GM23338 (cell line): Measurements from ENCODE around the gene TRDN. TPM values are rescaled to one million over a fixed set of nuclear protein-coding genes. Genes with fewer than 3 reads are reported as not detected.

Experiments
- ATAC-seq: fragments of 200-7000 bp; cut with Tn5 transposase; 3 replicates; pipeline ENCODE4 v1.9.1; 2020
- DNase-seq: peaks from one replicate; pipeline ENCODE4 v3.0.0-alpha.2; 2015; ENCODE audit warnings: low spot score
- H2AFZ ChIP-seq: fragments of 200-600 bp; sonication (generic); 2 replicates; pipeline ENCODE4 v1.8.0; 2016; ENCODE audit warnings: antibody characterized with exemption, mild to moderate bottlenecking, moderate library complexity
- H3F3A ChIP-seq: fragments of 200-600 bp; sonication (generic); replicated peaks from 2 replicates; pipeline ENCODE4 v1.8.0; 2017; ENCODE audit warnings: antibody characterized with exemption, mixed run types, low read depth
- H3K27ac ChIP-seq: fragments of 200-600 bp; sonication (generic); 2 replicates; pipeline ENCODE4 v1.6.1; 2016; ENCODE audit warnings: low read depth
- H3K27me3 ChIP-seq: fragments of 200-600 bp; sonication (generic); 2 replicates; pipeline ENCODE4 v1.8.0; 2016; ENCODE audit warnings: mild to moderate bottlenecking, mixed run types, moderate library complexity; ENCODE audit not compliant: insufficient read depth
- H3K36me3 ChIP-seq: fragments of 200-600 bp; sonication (generic); 2 replicates; pipeline ENCODE4 v1.8.0; 2016; ENCODE audit warnings: mild to moderate bottlenecking; ENCODE audit not compliant: insufficient read depth
- H3K4me1 ChIP-seq: fragments of 200-600 bp; sonication (generic); 2 replicates; pipeline ENCODE4 v1.8.0; 2016; ENCODE audit warnings: mild to moderate bottlenecking, moderate library complexity; ENCODE audit not compliant: insufficient read depth
- H3K4me2 ChIP-seq: fragments of 200-600 bp; sonication (generic); 2 replicates; pipeline ENCODE4 v1.7.1; 2017; ENCODE audit warnings: mixed run types
- H3K4me3 ChIP-seq: fragments of 200-600 bp; sonication (generic); 2 replicates; pipeline ENCODE4 v1.6.1; 2016; ENCODE audit warnings: mixed run types
- H3K79me2 ChIP-seq: fragments of 200-600 bp; sonication (generic); replicated peaks from 2 replicates; pipeline ENCODE4 v1.8.0; 2017; ENCODE audit warnings: mild to moderate bottlenecking; ENCODE audit not compliant: insufficient read depth
- H3K9me2 ChIP-seq: fragments of 200-600 bp; sonication (generic); 2 replicates; pipeline ENCODE4 v1.8.0; 2017; ENCODE audit not compliant: insufficient read depth
- H4K20me1 ChIP-seq: fragments of 200-600 bp; sonication (generic); replicated peaks from 2 replicates; pipeline ENCODE4 v1.8.0; 2017; ENCODE audit warnings: mild to moderate bottlenecking; ENCODE audit not compliant: insufficient read depth
- H3K27ac Mint-ChIP-seq: 2 replicates; pipeline ENCODE4 v1.8.0; 2020; ENCODE audit warnings: inconsistent platforms, mild to moderate bottlenecking, moderate library complexity, mixed read lengths
- H3K27me3 Mint-ChIP-seq: 3 replicates; pipeline ENCODE4 v1.8.0; 2022; ENCODE audit warnings: low read depth, mild to moderate bottlenecking, moderate library complexity, mixed read lengths, inconsistent platforms; ENCODE audit not compliant: insufficient read depth, poor library complexity
- H3K36me3 Mint-ChIP-seq: 3 replicates; pipeline ENCODE4 v1.8.0; 2021; ENCODE audit warnings: low read depth, mild to moderate bottlenecking, inconsistent platforms, moderate library complexity, mixed read lengths
- H3K4me1 Mint-ChIP-seq: 3 replicates; pipeline ENCODE4 v1.8.0; 2020; ENCODE audit warnings: mild to moderate bottlenecking, inconsistent platforms, mixed read lengths
- H3K4me3 Mint-ChIP-seq: 3 replicates; pipeline ENCODE4 v1.8.0; 2021; ENCODE audit warnings: moderate library complexity, mild to moderate bottlenecking, inconsistent platforms, mixed read lengths
- H3K9me3 Mint-ChIP-seq: 3 replicates; pipeline ENCODE4 v1.8.0; 2020; ENCODE audit warnings: moderate library complexity, mild to moderate bottlenecking, inconsistent platforms, mixed read lengths
- CREB1 ChIP-seq: fragments of 250-450 bp; sonication (Bioruptor Pico); IDR thresholded peaks from 2 replicates; pipeline ENCODE4 v1.5.0; 2020; ENCODE audit warnings: low read depth, mild to moderate bottlenecking, moderate library complexity
- EZH2 ChIP-seq: fragments of 200-600 bp; sonication (generic); IDR thresholded peaks from one replicate; pipeline ENCODE4 v1.8.0; 2017; ENCODE audit warnings: antibody characterized with exemption, mild to moderate bottlenecking, low read depth; ENCODE audit not compliant: unreplicated experiment
- EZH2phosphoT487 ChIP-seq: fragments of 200-600 bp; sonication (generic); IDR thresholded peaks from one replicate; pipeline ENCODE4 v1.8.1; 2018; ENCODE audit warnings: antibody characterized with exemption; ENCODE audit not compliant: unreplicated experiment
- NANOG ChIP-seq: IDR thresholded peaks from 2 replicates; pipeline ENCODE4 v1.6.1; 2016; ENCODE audit warnings: antibody characterized with exemption, borderline replicate concordance
- POLR2AphosphoS5 ChIP-seq: IDR thresholded peaks from 2 replicates; pipeline ENCODE4 v1.6.1; 2016; ENCODE audit warnings: antibody characterized with exemption, low read depth
- STAT1 ChIP-seq: IDR thresholded peaks from one replicate; pipeline ENCODE4 v1.6.1; 2016; ENCODE audit warnings: antibody characterized with exemption; ENCODE audit not compliant: unreplicated experiment
- ZNF114 ChIP-seq: fragments of 250-450 bp; sonication (Bioruptor Pico); IDR thresholded peaks from 2 replicates; pipeline ENCODE4 v1.5.0; 2020; ENCODE audit warnings: mild to moderate bottlenecking, moderate library complexity
- polyA plus RNA-seq: library from polyadenylated mRNA; unstranded; fragments of >200 nt; fragmentation: Nextera tagmentation; extraction: Ambion mirVana; gene quantifications from 2 replicates; pipeline ENCODE4 v1.2.1, GENCODE V29; 2016
- total RNA-seq: library from RNA; depleted of rRNA; stranded (reverse); fragments of >200 nt; shearing (Covaris generic); gene quantifications from 2 replicates; pipeline ENCODE4 v1.2.3, GENCODE V29; 2014
- TF ChIP-seq, protein P1 (sequence below): IDR thresholded peaks from one replicate; pipeline ENCODE4 v1.6.1; 2018; ENCODE audit warnings: antibody characterized with exemption; ENCODE audit not compliant: unreplicated experiment
- TF ChIP-seq, protein P2 (sequence below), 2 experiments: fragments of 200-600 bp in 1 of 2; sonication (generic) in 1 of 2; conservative IDR thresholded peaks; 2 replicates each; pipeline versions ENCODE4 v1.5.1 to v1.6.1; 2016 to 2017; ENCODE audit warnings: antibody characterized with exemption in 2 of 2, low read depth in 2 of 2, mild to moderate bottlenecking in 2 of 2, moderate library complexity in 1 of 2

The TRDN gene
- total and polyA plus RNA-seq, 2 experiments from 2014 or later, result 35.5 to 137 TPM

DNA sequence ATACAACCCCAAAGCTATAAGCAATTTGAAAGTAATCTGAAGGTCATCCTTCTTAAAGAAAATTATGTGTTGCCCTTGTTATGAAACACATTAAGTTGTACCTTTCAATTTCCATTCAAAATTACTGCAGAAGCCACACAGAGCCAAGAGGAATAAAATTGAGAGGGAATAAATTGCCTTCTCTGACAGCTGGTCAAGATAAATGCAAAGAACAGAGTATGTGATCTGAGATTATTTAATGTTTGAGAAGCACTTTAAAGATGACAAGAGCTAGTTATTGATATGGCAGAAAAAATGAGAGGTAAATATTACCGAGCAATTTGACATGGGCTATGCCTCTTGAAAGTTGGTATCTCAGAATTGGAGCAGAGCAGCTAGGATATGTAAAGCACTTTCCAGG, 61.6 kb downstream of the TRDN start (continued):
- TF ChIP-seq, protein P1, sequence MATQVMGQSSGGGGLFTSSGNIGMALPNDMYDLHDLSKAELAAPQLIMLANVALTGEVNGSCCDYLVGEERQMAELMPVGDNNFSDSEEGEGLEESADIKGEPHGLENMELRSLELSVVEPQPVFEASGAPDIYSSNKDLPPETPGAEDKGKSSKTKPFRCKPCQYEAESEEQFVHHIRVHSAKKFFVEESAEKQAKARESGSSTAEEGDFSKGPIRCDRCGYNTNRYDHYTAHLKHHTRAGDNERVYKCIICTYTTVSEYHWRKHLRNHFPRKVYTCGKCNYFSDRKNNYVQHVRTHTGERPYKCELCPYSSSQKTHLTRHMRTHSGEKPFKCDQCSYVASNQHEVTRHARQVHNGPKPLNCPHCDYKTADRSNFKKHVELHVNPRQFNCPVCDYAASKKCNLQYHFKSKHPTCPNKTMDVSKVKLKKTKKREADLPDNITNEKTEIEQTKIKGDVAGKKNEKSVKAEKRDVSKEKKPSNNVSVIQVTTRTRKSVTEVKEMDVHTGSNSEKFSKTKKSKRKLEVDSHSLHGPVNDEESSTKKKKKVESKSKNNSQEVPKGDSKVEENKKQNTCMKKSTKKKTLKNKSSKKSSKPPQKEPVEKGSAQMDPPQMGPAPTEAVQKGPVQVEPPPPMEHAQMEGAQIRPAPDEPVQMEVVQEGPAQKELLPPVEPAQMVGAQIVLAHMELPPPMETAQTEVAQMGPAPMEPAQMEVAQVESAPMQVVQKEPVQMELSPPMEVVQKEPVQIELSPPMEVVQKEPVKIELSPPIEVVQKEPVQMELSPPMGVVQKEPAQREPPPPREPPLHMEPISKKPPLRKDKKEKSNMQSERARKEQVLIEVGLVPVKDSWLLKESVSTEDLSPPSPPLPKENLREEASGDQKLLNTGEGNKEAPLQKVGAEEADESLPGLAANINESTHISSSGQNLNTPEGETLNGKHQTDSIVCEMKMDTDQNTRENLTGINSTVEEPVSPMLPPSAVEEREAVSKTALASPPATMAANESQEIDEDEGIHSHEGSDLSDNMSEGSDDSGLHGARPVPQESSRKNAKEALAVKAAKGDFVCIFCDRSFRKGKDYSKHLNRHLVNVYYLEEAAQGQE, result no peak
- TF ChIP-seq STAT1 (no peak), NANOG (no peak), POLR2AphosphoS5 (no peak), CREB1 (CRISPR knock-in tag) (no peak)

DNA sequence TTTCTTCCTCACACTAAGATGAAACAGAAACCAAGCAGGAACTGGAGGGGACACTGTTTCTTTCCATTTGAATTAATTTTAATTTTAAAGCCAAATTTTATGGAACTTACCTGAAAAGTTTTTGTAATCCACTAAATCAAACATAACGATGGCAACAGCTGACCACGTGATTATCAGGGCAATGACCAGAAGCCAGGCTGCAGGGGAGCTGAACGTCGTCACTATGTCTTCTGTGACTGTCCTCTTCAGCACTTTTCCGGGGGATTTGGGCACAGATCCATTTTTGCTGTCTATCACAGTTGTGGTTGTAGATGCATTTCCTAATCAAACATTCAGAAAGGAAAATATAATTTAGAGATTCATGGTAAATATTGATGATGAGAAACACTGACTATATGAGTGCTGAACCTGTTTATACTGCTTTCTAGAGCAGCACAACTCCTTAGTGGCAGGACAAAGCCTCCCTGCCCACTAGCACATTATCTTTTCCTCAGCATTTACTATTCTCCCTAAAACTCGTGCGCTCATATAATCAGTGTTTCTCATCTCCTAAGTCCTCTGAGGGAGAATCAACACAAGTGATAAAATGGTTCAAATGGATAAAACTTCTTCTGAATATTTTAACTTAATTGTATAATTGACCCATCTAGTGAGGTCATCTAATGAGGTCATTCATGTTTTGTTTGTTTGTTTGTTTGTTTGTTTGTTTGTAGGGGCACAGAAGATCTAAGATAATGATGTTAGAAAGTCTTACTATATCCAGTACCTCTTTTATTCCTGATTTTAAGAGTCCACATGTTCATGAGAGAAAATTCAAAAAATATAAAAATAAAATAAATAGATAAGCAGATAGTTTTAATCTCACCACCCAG, 65.7 kb downstream of the TRDN start:
- no peaks in the 10 kb centered on the region for H3K27me3 Mint-ChIP-seq
- H3K4me1 ChIP-seq, result peaks cover 11% of the 10 kb centered on the region
- H3K36me3 Mint-ChIP-seq, result peaks cover 30% of the 10 kb centered on the region; the same call in 2 of the 3 replicates
- no peaks in the 10 kb centered on the region for H3K9me2 ChIP-seq
- H3K27me3 ChIP-seq, result no peaks in the 10 kb centered on the region
- H3K4me1 Mint-ChIP-seq, result peaks cover 32% of the 10 kb centered on the region
- H3K9me3 Mint-ChIP-seq, result no peaks in the 10 kb centered on the region
- H3K27ac Mint-ChIP-seq, result no peak overlapping the region; the same call in 1 of the 2 replicates
- H3K79me2 ChIP-seq, result peaks cover 8% of the 10 kb centered on the region
- no peak overlapping the region for H3K4me3 Mint-ChIP-seq
- H3K4me2 ChIP-seq, result no peak overlapping the region
- no peaks in the 10 kb centered on the region for H4K20me1 ChIP-seq
- H3F3A ChIP-seq, result no peaks in the 10 kb centered on the region
- H3K36me3 ChIP-seq, result peaks cover 17% of the 10 kb centered on the region
- no peak overlapping the region for H3K27ac ChIP-seq
- H3K4me3 ChIP-seq, result no peak overlapping the region
- ATAC-seq (no peak), DNase-seq (no peak)
- H2AFZ ChIP-seq, result no peak overlapping the region
- TF ChIP-seq CREB1 (CRISPR knock-in tag) (no peak), ZNF114 (CRISPR knock-in tag) (no peak), EZH2phosphoT487 (no peak), NANOG (no peak), EZH2 (no peak)
- TF ChIP-seq, protein P1, result no peak
- TF ChIP-seq, protein P2, sequence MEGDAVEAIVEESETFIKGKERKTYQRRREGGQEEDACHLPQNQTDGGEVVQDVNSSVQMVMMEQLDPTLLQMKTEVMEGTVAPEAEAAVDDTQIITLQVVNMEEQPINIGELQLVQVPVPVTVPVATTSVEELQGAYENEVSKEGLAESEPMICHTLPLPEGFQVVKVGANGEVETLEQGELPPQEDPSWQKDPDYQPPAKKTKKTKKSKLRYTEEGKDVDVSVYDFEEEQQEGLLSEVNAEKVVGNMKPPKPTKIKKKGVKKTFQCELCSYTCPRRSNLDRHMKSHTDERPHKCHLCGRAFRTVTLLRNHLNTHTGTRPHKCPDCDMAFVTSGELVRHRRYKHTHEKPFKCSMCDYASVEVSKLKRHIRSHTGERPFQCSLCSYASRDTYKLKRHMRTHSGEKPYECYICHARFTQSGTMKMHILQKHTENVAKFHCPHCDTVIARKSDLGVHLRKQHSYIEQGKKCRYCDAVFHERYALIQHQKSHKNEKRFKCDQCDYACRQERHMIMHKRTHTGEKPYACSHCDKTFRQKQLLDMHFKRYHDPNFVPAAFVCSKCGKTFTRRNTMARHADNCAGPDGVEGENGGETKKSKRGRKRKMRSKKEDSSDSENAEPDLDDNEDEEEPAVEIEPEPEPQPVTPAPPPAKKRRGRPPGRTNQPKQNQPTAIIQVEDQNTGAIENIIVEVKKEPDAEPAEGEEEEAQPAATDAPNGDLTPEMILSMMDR (conservative IDR thresholded peaks at IDR 0.05; ENCODE audit: low read depth in 2 of 2), result no peak
